Esophagus squamous epithelium (tissue), 4 donors: ENCODE results near the gene TEP1.

Experiments used
- POLR2A ChIP-seq, 4 donors: fragments of 450-650 bp; IDR thresholded peaks; one replicate each; pipeline ENCODE4 v1.6.1; 2017; ENCODE audit warnings: antibody characterized with exemption in 4 of 4, mild to moderate bottlenecking in 4 of 4, moderate library complexity in 3 of 4
- TF ChIP-seq, protein P1 (sequence below), 6 experiments: fragments of 450-650 bp in 4 of 6; fragments of 200-600 bp in 2 of 6; sonication (generic) in 2 of 6; IDR thresholded peaks; one replicate each; pipeline ENCODE4 v1.5.1; 2016 to 2019; ENCODE audit warnings: antibody characterized with exemption in 6 of 6, mild to moderate bottlenecking in 4 of 6, moderate library complexity in 4 of 6

DNA sequence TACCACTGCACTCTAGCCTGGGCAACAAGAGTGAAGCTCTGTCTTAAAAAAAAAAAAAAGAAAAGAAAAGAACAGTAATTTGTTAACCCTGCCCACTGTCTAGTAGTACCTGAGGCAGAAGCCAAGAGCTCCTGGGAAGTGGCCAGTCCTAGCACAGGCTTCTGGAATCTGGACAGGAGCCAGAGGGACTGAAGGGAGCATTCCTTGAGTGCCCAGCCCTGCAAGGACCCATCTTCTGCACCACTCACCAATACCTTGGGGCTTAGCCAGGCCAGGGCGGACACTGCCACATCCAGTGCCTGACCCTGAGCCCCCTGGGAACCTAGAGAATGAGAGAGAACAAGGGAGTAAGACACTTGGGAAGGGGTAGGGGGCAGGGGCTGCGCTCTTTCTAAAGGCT lies 36.1 kb downstream of the TEP1 start:
- TF ChIP-seq, protein P1, sequence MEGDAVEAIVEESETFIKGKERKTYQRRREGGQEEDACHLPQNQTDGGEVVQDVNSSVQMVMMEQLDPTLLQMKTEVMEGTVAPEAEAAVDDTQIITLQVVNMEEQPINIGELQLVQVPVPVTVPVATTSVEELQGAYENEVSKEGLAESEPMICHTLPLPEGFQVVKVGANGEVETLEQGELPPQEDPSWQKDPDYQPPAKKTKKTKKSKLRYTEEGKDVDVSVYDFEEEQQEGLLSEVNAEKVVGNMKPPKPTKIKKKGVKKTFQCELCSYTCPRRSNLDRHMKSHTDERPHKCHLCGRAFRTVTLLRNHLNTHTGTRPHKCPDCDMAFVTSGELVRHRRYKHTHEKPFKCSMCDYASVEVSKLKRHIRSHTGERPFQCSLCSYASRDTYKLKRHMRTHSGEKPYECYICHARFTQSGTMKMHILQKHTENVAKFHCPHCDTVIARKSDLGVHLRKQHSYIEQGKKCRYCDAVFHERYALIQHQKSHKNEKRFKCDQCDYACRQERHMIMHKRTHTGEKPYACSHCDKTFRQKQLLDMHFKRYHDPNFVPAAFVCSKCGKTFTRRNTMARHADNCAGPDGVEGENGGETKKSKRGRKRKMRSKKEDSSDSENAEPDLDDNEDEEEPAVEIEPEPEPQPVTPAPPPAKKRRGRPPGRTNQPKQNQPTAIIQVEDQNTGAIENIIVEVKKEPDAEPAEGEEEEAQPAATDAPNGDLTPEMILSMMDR (IDR thresholded peaks at IDR 0.05), result no peak
- TF ChIP-seq POLR2A (IDR thresholded peaks at IDR 0.05), result no peak
